ENCODE data around the gene SLC16A13. TPM values are rescaled to one million over a fixed set of nuclear protein-coding genes. Genes with fewer than 3 reads are reported as not detected.

SLC16A13 gene
- total and polyA plus RNA-seq, 2 donors (not counting 1 experiment from before 2014, with no cell fraction given): 1.3 to 1.4 TPM

GRCh38 chr17:7058831-7059447, 23.1 kb downstream of the SLC16A13 start:
- H3K36me3 ChIP-seq (ENCODE audit: control insufficient read depth, insufficient read depth, low read length): no peaks in the 10 kb centered on the region
- peaks cover 3% of the 10 kb centered on the region for H3K4me1 ChIP-seq (ENCODE audit: control insufficient read depth, extremely low read depth, insufficient read depth, low read length)
- peak in 1 of 2 donors; percentile 66 for DNase-seq (ENCODE audit: low read depth in 2 of 2)
- no peaks in the 10 kb centered on the region for H3K27me3 ChIP-seq (ENCODE audit: control insufficient read depth, insufficient read depth, low read length)
- H4K20me1 ChIP-seq (ENCODE audit: control insufficient read depth, extremely low read depth, insufficient read depth, low read length): no peaks in the 10 kb centered on the region
- H3K9ac ChIP-seq (ENCODE audit: insufficient read depth, low read length): no peak overlapping the region
- H3K4me3 ChIP-seq (replicated peaks in 1 of 4; ENCODE audit: control extremely low read depth in 1 of 4, insufficient read depth in 1 of 4, low read depth in 3 of 4, low read length in 4 of 4): no peak overlapping the region
- H3K9me3 ChIP-seq (ENCODE audit: control insufficient read depth, insufficient read depth, low read depth, low read length): no peaks in the 10 kb centered on the region
- no peak overlapping the region for H2AFZ ChIP-seq (ENCODE audit: low read length)
- H3K27ac ChIP-seq (ENCODE audit: insufficient read depth, low read length): no peak overlapping the region
- TF ChIP-seq EZH2 (IDR thresholded peaks at IDR 0.05; ENCODE audit: low read length, missing control alignments): no peak
- no peak for TF ChIP-seq CTCF (conservative IDR thresholded peaks at IDR 0.05 in 1 of 2, IDR thresholded peaks at IDR 0.05 in 1 of 2; ENCODE audit: low read depth in 1 of 2, low read length in 2 of 2)
- H3K79me2 ChIP-seq (ENCODE audit: control insufficient read depth, insufficient read depth, low read length): no peaks in the 10 kb centered on the region
- no peak overlapping the region for H3K4me2 ChIP-seq (ENCODE audit: extremely low read depth, insufficient read depth, low read length)

DNA sequence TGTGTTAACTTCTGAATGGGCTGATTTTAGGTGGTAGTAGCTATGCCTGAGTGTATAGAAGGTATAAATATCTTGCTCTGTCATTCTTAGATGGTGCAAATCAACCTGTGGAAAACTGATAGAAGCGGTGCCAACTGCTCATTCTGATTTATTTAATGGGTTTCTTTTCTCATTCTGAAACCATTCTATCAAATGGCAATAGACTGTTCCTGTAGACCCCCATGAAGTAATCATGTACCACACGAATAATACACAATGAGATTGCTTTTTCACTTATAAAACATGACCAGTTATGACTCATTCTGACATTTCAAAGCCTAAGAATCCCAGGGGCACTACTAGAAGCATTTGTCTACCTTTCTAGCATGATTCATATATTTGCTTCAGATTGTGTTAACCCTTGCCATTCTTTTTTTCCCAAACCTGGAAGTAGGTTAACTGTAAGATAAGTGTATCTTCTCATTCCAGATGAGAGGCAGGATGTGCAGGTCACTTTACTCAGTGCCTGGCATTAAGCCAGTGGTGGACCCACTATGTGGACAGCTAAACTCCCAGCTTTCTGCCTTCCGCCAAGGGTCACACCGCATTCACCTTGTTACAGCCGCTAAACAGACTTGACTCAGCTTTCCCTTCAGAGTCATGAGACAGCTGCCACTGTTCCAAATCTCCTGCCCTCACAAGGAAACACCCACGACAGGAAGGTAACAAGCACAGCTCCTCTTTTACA, 24.5 kb downstream of the SLC16A13 start:
- peaks cover 3% of the 10 kb centered on the region for H3K4me1 ChIP-seq (ENCODE audit: control insufficient read depth, extremely low read depth, insufficient read depth, low read length)
- no peak overlapping the region for H3K9ac ChIP-seq (ENCODE audit: insufficient read depth, low read length)
- H3K36me3 ChIP-seq (ENCODE audit: control insufficient read depth, insufficient read depth, low read length): no peaks in the 10 kb centered on the region
- H3K9me3 ChIP-seq (ENCODE audit: control insufficient read depth, insufficient read depth, low read depth, low read length): no peaks in the 10 kb centered on the region
- DNase-seq (ENCODE audit: low read depth in 2 of 2): peak; percentile 30 to 95
- no peak overlapping the region for H3K27ac ChIP-seq (ENCODE audit: insufficient read depth, low read length)
- no peaks in the 10 kb centered on the region for H3K79me2 ChIP-seq (ENCODE audit: control insufficient read depth, insufficient read depth, low read length)
- no peak overlapping the region for H3K4me2 ChIP-seq (ENCODE audit: extremely low read depth, insufficient read depth, low read length)
- no peak overlapping the region for H3K4me3 ChIP-seq (replicated peaks in 1 of 4; ENCODE audit: control extremely low read depth in 1 of 4, insufficient read depth in 1 of 4, low read depth in 3 of 4, low read length in 4 of 4)
- H3K27me3 ChIP-seq (ENCODE audit: control insufficient read depth, insufficient read depth, low read length): peaks cover 10% of the 10 kb centered on the region
- TF ChIP-seq EZH2 (IDR thresholded peaks at IDR 0.05; ENCODE audit: low read length, missing control alignments): no peak
- no peak for TF ChIP-seq CTCF (conservative IDR thresholded peaks at IDR 0.05 in 1 of 2, IDR thresholded peaks at IDR 0.05 in 1 of 2; ENCODE audit: low read depth in 1 of 2, low read length in 2 of 2)
- no peak overlapping the region for H2AFZ ChIP-seq (ENCODE audit: low read length)
- H4K20me1 ChIP-seq (ENCODE audit: control insufficient read depth, extremely low read depth, insufficient read depth, low read length): no peaks in the 10 kb centered on the region

DNA sequence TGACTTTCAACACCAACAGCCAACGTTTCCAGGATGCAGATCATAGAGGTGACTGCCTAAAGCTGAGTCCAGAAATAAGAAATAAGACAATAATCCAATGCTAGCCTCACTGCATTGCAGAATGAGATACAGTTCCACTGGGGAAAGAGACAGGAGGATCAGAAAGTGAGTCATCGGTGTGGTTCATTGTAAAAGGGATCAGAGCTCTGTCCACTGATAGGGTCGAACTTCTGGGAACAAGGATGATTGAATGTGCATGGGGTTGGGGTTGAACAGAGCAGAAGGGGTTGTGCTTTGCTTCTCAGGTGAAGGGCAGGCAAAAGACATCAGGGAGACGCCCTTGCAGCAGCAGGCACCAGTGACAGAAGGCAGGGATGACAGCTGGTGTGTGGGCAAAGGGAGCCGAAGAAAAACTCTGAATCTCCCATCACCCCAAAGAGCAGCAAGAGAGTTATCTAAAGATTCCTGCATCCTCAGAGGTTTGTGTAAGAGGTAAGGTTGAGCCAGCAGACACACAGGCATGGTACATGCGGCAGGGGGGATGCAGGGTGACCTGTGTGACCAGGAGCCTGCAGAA, 27.8 kb downstream of the SLC16A13 start:
- TF ChIP-seq EZH2 (IDR thresholded peaks at IDR 0.05; ENCODE audit: low read length, missing control alignments) (no peak), CTCF (conservative IDR thresholded peaks at IDR 0.05 in 1 of 2, IDR thresholded peaks at IDR 0.05 in 1 of 2; ENCODE audit: low read depth in 1 of 2, low read length in 2 of 2) (no peak)
- no peaks in the 10 kb centered on the region for H3K79me2 ChIP-seq (ENCODE audit: control insufficient read depth, insufficient read depth, low read length)
- H3K36me3 ChIP-seq (ENCODE audit: control insufficient read depth, insufficient read depth, low read length): no peaks in the 10 kb centered on the region
- no peaks in the 10 kb centered on the region for H4K20me1 ChIP-seq (ENCODE audit: control insufficient read depth, extremely low read depth, insufficient read depth, low read length)
- no peak overlapping the region for H3K4me2 ChIP-seq (ENCODE audit: extremely low read depth, insufficient read depth, low read length)
- no peak overlapping the region for H3K27ac ChIP-seq (ENCODE audit: insufficient read depth, low read length)
- no peaks in the 10 kb centered on the region for H3K9me3 ChIP-seq (ENCODE audit: control insufficient read depth, insufficient read depth, low read depth, low read length)
- peaks cover 10% of the 10 kb centered on the region for H3K27me3 ChIP-seq (ENCODE audit: control insufficient read depth, insufficient read depth, low read length)
- DNase-seq (ENCODE audit: low read depth in 2 of 2): peak in 1 of 2 donors; percentile 37
- H2AFZ ChIP-seq (ENCODE audit: low read length): no peak overlapping the region
- peaks cover 3% of the 10 kb centered on the region for H3K4me1 ChIP-seq (ENCODE audit: control insufficient read depth, extremely low read depth, insufficient read depth, low read length)
- H3K9ac ChIP-seq (ENCODE audit: insufficient read depth, low read length): no peak overlapping the region
- no peak overlapping the region for H3K4me3 ChIP-seq (replicated peaks in 1 of 4; ENCODE audit: control extremely low read depth in 1 of 4, insufficient read depth in 1 of 4, low read depth in 3 of 4, low read length in 4 of 4)
